ENCODE measurements around the gene CRYBG2.

DNA sequence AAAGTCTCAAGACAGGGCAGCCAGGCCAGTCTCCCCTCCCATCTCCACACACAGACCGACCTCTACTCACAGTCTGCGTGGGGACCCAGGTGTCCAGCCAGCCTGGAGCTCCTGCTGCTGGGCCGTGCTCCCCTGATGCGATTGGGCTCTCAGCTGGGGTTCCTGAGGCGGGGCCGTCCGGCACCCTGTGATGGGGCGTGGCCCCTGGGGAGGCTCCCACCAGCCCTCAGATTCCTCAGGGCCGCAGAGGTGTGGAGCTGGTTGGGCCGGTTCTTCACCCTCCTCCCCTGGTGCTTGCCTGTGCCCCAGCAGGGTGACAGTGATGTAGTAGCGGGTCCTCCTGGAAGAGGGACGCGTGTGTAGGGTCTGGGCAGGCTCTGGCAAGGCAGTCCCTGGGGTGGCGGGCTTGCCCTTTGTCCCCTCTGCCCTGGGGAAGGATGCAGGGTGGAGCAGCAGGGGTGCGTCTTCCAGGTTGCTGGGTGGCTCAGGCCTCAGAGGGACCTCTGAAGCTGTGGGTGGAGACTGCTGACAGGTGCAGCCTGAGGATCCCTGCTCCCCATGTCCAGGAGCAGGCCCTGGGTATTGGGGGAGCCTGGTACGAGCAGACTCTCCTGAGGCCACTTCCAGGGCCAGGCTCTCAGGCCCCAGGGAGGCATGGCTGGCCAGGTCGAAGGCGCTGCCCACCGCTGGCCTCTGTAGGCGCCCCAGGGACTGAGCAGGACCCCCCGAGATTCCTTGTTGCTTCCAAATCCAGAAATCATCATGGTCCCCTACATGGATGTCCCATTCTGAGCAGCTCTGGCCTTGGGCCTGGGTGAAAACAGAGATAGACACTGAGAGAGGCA, at the start of gene CRYBG2:
- TF ChIP-seq, protein P1, sequence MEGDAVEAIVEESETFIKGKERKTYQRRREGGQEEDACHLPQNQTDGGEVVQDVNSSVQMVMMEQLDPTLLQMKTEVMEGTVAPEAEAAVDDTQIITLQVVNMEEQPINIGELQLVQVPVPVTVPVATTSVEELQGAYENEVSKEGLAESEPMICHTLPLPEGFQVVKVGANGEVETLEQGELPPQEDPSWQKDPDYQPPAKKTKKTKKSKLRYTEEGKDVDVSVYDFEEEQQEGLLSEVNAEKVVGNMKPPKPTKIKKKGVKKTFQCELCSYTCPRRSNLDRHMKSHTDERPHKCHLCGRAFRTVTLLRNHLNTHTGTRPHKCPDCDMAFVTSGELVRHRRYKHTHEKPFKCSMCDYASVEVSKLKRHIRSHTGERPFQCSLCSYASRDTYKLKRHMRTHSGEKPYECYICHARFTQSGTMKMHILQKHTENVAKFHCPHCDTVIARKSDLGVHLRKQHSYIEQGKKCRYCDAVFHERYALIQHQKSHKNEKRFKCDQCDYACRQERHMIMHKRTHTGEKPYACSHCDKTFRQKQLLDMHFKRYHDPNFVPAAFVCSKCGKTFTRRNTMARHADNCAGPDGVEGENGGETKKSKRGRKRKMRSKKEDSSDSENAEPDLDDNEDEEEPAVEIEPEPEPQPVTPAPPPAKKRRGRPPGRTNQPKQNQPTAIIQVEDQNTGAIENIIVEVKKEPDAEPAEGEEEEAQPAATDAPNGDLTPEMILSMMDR (IDR thresholded peaks at IDR 0.05), result no peak
- TF ChIP-seq POLR2A (IDR thresholded peaks at IDR 0.05), result no peak
- no peak for TF ChIP-seq EP300 (IDR thresholded peaks at IDR 0.05)

Data from tibial nerve (tissue), 4 donors.